ENCODE results near the gene SPOCK3.

DNA sequence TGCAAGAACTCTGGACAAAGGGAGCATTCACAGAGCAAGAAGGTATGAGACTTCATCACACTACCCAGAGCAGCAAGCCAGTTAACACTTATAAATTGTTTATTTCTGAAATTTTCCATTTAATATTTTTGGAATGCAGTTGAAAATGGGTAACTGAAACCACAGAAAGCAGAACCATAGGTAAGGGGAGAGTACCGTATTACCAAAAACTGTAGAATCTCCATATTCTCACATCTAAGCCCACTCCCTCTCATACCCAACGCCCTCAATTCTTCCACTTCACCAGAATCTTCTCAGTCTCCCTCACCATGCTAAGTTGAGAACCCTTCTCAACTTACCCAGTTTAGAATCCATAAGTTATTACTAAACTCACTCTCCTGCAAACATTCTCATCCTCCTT lies 277.8 kb downstream of the SPOCK3 start:
- no peak for TF ChIP-seq CTCF (IDR thresholded peaks at IDR 0.05)
- TF ChIP-seq EP300 (IDR thresholded peaks at IDR 0.05), result no peak

All from sigmoid colon (tissue), 4 donors.